GM18870 (cell line): ENCODE results near the gene PRRX1.

ENCODE experiments used
- ATAC-seq: cut with Tn5 transposase; IDR thresholded peaks from one replicate; pipeline ENCODE4 v1.9.1; 2021; ENCODE audit warnings: moderate library complexity; ENCODE audit not compliant: unreplicated experiment

PRRX1 gene

GRCh38 chr1:170758992-170759391 lies 95.1 kb downstream of the PRRX1 start:
- ATAC-seq = no peak

GRCh38 chr1:170765279-170765678 lies 101.3 kb downstream of the PRRX1 start:
- no peak for ATAC-seq

- ATAC-seq = no peak
Measured at GRCh38 chr1:170765712-170766330, 101.9 kb downstream of the PRRX1 start.

- no peak for ATAC-seq
Measured at GRCh38 chr1:170768929-170769328, 105.0 kb downstream of the PRRX1 start.

GRCh38 chr1:170769691-170770090 lies 105.8 kb downstream of the PRRX1 start:
- ATAC-seq = no peak

- no peak for ATAC-seq
Measured at GRCh38 chr1:170770254-170770653, 106.3 kb downstream of the PRRX1 start.

GRCh38 chr1:170776252-170776651 lies 112.3 kb downstream of the PRRX1 start:
- no peak for ATAC-seq

GRCh38 chr1:170776777-170777176 lies 112.8 kb downstream of the PRRX1 start:
- ATAC-seq = no peak
